Measurements from ENCODE around the gene CTNNBIP1. TPM values are rescaled to one million over a fixed set of nuclear protein-coding genes. Genes with fewer than 3 reads are reported as not detected.

The CTNNBIP1 gene
- total RNA-seq, 1 experiment from 2014 or later: 31.4 TPM

- POLR2A ChIA-PET: interaction anchor here (0.6 to 3.2 kb wide), 33 partner anchors 9 to 486 kb away, joined by 3 to 63 read pairs (median 4); partner anchors contain the start of genes CTNNBIP1, KIF1B and UBE4B
- peak; percentile 93 for DNase-seq (ENCODE audit: unreplicated experiment)
- Mint-ChIP-seq H3K4me3 (ENCODE audit: unreplicated experiment) (peak within 1 kb of the TSS; percentile 98), H3K4me1 (ENCODE audit: insufficient read depth, unreplicated experiment) (peaks cover 13% of the 10 kb centered on the region), H3K9me3 (ENCODE audit: unreplicated experiment) (no peaks in the 10 kb centered on the region), H3K27ac (ENCODE audit: low read depth, unreplicated experiment) (peak within 1 kb of the TSS; percentile 99), H3K36me3 (ENCODE audit: insufficient read depth, unreplicated experiment) (peaks cover 51% of the 10 kb centered on the region), H3K27me3 (ENCODE audit: insufficient read depth, unreplicated experiment) (no peaks in the 10 kb centered on the region)
- TF ChIP-seq, protein P1, sequence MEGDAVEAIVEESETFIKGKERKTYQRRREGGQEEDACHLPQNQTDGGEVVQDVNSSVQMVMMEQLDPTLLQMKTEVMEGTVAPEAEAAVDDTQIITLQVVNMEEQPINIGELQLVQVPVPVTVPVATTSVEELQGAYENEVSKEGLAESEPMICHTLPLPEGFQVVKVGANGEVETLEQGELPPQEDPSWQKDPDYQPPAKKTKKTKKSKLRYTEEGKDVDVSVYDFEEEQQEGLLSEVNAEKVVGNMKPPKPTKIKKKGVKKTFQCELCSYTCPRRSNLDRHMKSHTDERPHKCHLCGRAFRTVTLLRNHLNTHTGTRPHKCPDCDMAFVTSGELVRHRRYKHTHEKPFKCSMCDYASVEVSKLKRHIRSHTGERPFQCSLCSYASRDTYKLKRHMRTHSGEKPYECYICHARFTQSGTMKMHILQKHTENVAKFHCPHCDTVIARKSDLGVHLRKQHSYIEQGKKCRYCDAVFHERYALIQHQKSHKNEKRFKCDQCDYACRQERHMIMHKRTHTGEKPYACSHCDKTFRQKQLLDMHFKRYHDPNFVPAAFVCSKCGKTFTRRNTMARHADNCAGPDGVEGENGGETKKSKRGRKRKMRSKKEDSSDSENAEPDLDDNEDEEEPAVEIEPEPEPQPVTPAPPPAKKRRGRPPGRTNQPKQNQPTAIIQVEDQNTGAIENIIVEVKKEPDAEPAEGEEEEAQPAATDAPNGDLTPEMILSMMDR (IDR thresholded peaks at IDR 0.05; ENCODE audit: unreplicated experiment): no peak
- no TSS peak for BruUV-seq (replicated peaks)
- intact Hi-C loops (cut with micrococcal nuclease): loop anchor here (1.0 to 5.0 kb wide), 4 partner anchors 51 to 488 kb away; partner anchors contain the start of genes CENPS and UBE4B
- CTCF ChIA-PET: interaction anchor here (0.5 to 4.0 kb wide), 11 partner anchors 18 to 214 kb away, joined by 3 to 50 read pairs (median 3); no protein-coding TSS in a partner anchor
These were observed 33.1 kb upstream of the CTNNBIP1 start, which contains the start of the genes LZIC and NMNAT1 for GRCh38 chr1:9942939-9943788. Gene LZIC, minus strand, starts transcription at chr1:9943391. Its CDS starts 6,772 bp downstream, at chr1:9936619. Gene NMNAT1, plus strand, starts transcription at chr1:9943475. Its CDS starts 28,599 bp downstream, at chr1:9972074.

DNA sequence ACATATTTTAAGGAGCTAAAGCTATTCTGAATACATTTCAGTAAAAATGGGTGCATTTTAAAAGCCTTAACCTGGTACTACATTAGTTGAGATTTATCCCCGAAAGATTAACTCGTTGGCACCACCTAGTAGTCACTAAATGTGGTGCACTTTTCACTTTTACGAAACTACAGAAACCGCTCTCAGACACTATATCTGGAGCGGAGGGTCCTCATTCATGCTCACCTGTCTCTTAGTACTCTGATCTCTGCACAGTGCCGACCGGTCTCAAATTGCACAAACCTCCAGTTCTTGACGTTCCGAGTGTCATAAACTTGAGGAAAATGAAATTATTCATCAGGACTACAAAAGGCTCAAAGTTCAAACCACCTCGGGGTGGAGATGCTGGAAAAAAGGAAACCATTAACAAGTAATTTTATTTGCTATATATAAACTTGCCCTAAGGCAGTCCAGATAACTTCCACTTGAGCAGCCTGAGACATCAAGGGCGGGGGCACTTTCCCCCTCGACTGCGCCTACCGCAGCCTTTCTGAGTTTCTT lies 32.4 kb upstream of the CTNNBIP1 start:
- peaks cover 50% of the 10 kb centered on the region for H3K36me3 Mint-ChIP-seq (ENCODE audit: insufficient read depth, unreplicated experiment)
- TF ChIP-seq, protein P1 (IDR thresholded peaks at IDR 0.05; ENCODE audit: unreplicated experiment): peak; percentile 35
- ChIA-PET CTCF (interaction anchor here (0.6 to 4.0 kb wide), 13 partner anchors 10 to 210 kb away, joined by 3 to 50 read pairs (median 3); no protein-coding TSS in a partner anchor), POLR2A (interaction anchor here (0.6 to 3.2 kb wide), 20 partner anchors 12 to 1177 kb away, joined by 3 to 63 read pairs (median 4); partner anchors contain the start of genes CTNNBIP1, KIF1B and UBE4B)
- H3K9me3 Mint-ChIP-seq (ENCODE audit: unreplicated experiment): no peaks in the 10 kb centered on the region
- H3K4me3 Mint-ChIP-seq (ENCODE audit: unreplicated experiment): peak overlapping the region; percentile 98
- TSS peak; percentile 78 for BruUV-seq (replicated peaks)
- peak; percentile 67 for DNase-seq (ENCODE audit: unreplicated experiment)
- no peaks in the 10 kb centered on the region for H3K27me3 Mint-ChIP-seq (ENCODE audit: insufficient read depth, unreplicated experiment)
- H3K27ac Mint-ChIP-seq (ENCODE audit: low read depth, unreplicated experiment): peak overlapping the region; percentile 99
- intact Hi-C loops (cut with micrococcal nuclease): loop anchor here (1.0 to 5.0 kb wide), 4 partner anchors 50 to 488 kb away; partner anchors contain the start of genes CENPS and UBE4B
- H3K4me1 Mint-ChIP-seq (ENCODE audit: insufficient read depth, unreplicated experiment): peaks cover 13% of the 10 kb centered on the region

DNA sequence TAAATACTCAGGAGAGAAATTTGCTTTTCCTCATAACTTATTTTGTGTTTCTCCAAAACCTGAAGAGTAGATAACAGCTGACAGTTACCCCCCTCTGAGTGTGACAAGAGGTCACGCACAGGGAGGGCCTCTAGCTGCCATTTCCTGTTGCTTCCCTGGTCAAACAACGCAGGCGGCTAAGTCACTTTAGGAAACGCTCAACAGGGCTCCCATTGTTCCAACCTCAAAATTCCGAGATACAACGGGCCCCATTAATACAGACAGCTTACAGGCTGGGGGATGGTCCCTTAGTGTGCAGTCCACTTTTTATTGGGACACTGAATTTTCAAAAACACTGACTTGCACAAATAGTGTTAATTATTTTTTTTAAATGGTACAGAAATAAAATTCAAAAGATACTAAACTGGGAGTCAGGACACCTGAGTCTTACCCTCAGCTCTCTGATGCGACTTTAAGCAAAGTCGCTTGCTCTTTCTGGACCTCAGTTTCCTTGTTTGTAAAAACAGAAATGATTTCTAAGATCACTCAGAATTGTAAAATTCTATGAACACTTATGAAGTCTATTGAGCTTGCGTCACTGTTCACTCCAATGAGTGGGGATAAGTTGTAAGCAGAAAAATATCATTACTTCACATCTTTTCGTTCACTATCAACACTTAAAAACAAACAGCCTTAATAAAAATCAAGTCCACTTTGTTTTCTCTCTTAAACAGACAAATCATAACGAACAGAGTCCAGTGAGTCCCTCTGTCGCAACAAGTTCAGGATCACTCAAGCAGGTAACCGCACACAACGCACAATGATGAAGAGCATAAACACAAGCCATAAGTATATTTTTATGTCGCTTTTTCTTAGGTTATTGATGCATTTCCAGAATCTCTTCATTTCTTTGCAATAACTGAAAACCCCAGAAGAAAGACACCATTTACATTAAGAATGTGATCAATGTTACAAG lies 19.6 kb upstream of the CTNNBIP1 start:
- intact Hi-C loops (cut with micrococcal nuclease): no loop called here
- no peak overlapping the region for H3K27ac Mint-ChIP-seq (ENCODE audit: low read depth, unreplicated experiment)
- CTCF ChIA-PET: interaction anchor here (0.6 to 1.7 kb wide), 9 partner anchors 10 to 1179 kb away, joined by 3 to 4 read pairs (median 4); no protein-coding TSS in a partner anchor
- no TSS peak for BruUV-seq (replicated peaks)
- no peaks in the 10 kb centered on the region for H3K4me1 Mint-ChIP-seq (ENCODE audit: insufficient read depth, unreplicated experiment)
- no peaks in the 10 kb centered on the region for H3K27me3 Mint-ChIP-seq (ENCODE audit: insufficient read depth, unreplicated experiment)
- no peaks in the 10 kb centered on the region for H3K9me3 Mint-ChIP-seq (ENCODE audit: unreplicated experiment)
- POLR2A ChIA-PET: interaction anchor here (0.8 to 2.6 kb wide), 3 partner anchors 13 to 19 kb away, joined by 5 to 10 read pairs (median 6); partner anchors contain the start of genes CTNNBIP1, LZIC and NMNAT1
- no peak for DNase-seq (ENCODE audit: unreplicated experiment)
- TF ChIP-seq, protein P1 (IDR thresholded peaks at IDR 0.05; ENCODE audit: unreplicated experiment): no peak
- peaks cover 63% of the 10 kb centered on the region for H3K36me3 Mint-ChIP-seq (ENCODE audit: insufficient read depth, unreplicated experiment)
- H3K4me3 Mint-ChIP-seq (ENCODE audit: unreplicated experiment): no peak overlapping the region

Data from MCF 10A (cell line).